GM12873 (cell line): Measurements from ENCODE around the gene MAGI1.

Experiments used
- TF ChIP-seq, protein P1 (sequence below): IDR thresholded peaks from 2 replicates; pipeline ENCODE4 v1.5.1; 2012; ENCODE audit warnings: low read depth, mild to moderate bottlenecking, moderate library complexity, low read length, control low read depth; ENCODE audit not compliant: insufficient read depth; ENCODE audit errors: missing control alignments

MAGI1 gene

DNA sequence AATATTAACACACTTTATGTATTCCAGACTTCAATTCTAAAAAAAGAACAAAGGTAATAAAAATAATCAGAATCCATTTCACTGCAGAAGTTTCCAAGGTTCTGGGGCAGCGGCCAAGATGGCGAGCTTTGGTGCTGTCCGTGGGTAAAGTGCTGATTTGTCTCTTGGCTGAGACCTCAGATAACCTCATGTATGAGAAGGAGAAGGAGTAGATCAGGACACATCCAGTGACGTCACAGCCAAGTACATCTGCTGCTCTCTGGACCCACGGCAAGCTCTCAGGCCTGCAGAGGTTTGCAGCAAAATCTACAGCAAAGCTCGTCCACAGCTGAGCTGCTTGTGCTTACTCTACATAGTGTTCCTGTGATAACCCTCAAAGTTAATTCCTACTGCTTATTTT is 165.7 kb downstream of the MAGI1 start:
- TF ChIP-seq, protein P1, sequence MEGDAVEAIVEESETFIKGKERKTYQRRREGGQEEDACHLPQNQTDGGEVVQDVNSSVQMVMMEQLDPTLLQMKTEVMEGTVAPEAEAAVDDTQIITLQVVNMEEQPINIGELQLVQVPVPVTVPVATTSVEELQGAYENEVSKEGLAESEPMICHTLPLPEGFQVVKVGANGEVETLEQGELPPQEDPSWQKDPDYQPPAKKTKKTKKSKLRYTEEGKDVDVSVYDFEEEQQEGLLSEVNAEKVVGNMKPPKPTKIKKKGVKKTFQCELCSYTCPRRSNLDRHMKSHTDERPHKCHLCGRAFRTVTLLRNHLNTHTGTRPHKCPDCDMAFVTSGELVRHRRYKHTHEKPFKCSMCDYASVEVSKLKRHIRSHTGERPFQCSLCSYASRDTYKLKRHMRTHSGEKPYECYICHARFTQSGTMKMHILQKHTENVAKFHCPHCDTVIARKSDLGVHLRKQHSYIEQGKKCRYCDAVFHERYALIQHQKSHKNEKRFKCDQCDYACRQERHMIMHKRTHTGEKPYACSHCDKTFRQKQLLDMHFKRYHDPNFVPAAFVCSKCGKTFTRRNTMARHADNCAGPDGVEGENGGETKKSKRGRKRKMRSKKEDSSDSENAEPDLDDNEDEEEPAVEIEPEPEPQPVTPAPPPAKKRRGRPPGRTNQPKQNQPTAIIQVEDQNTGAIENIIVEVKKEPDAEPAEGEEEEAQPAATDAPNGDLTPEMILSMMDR, result no peak

DNA sequence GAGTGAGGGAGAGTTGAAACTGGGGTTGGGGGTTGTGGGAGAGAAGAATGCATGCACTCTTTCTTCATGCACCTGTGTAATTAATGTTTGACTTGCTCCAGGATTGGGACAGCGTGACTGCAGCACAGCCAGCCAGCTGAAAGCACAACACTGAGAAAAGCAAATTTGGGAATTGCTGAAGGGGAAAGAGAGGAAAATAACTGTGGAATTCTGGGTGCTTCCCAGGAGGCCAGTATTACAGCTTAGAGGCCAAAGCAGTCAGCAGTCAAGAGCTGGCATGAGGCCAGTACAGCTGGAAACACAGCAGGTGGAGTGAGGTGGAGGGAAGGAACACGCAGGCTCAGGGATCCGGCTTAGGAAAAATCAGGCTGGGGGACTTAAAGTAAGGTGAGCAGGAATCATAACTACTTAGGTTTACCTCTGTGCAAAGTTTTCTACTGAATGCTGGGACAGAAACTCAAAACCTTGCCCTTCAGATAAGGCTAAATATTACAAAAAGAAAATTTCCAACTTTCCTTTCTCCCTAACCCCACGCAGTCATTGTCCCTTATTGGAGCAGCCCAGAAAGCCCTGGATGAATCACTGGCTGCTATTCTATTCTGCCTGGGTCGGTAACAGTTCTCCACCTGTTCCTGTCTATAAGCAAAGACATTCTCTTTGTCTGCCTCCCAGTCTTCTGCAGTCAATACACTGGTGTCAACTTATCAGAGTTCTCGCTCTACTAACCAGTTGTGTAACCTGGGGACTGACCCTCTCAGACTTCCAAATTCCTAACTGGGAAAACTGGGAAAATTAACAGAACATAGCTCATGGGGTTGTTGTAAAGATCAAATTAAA is 167.2 kb downstream of the MAGI1 start:
- TF ChIP-seq, protein P1, result no peak

DNA sequence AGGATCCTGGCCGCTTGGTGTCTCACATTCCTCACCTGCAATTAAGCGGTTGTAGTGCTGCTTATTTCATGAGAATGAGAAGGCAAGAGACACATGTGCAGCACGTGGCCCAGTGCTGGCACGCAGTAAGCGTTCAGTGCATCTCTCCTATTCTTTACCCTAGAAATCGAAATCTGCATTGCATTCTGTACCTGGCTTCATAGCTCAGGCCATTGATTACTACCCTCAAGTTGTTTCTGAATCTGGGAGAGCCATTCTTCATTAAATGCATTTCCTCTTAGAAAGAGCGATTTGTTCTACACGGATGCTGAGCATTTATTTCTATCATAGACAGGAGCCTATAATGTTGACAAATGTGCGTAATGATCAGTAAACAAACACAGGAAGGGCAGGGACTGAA is 168.9 kb downstream of the MAGI1 start:
- TF ChIP-seq, protein P1, result no peak

DNA sequence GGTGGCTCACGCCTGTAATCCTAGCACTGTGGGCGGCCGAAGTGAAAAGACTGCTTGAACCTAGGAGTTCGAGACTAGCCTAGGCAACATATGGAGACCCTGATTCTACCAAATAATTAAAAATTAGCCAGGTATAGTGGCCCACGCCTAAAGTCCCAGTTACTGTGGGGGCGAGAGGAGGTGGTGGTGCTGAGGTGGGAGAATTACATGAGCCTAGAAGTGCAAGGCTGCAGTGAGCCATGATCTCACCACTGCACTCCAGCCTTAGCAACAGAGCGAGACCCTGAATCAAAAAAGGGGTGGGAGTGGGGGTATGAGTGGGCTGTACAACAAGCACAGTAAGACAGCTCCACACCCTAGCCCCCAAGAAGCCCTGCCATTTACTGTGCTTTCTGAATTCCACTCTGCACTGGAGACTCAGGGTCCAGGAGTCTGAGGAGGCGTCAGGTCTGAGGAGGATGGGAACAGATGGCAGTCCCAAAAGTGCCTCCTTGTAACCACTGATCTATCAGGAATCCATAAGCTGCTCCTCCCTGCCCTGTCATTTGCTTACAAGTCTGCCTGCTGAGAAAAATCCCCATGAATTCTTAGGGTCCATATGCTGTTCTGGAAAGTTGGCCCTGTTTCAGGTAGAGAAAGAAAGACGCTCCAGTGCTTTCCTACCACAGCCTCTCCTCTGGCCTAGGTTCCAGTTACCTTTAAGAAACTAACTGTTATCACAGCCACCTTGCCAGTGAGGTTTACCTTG is 171.1 kb downstream of the MAGI1 start:
- TF ChIP-seq, protein P1, result no peak

DNA sequence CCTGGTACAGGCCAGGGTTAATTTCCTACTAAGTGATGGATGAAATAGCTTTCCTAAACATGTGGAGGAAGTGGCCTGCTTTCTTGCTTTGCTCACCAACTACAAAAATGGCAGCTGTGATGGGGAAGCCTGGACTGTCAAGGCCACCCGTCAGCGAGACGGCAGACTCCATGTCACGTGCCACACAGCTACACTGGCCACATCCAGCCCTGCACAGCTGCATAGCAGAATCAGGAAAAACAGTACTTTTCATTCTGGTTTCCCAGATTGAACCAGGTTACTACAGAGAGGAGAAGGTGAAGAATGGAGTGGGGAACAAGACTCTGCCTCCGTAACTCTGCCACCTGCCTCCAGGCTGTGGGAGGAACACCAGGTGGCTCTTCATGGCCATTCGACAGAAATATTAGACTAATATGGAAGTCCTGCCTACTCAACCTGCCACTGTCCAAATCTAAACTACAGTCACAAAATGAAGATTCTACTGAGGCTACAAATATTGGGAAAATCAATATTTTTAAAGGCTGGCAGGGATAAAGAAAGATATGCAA is 174.3 kb downstream of the MAGI1 start:
- TF ChIP-seq, protein P1, result no peak

DNA sequence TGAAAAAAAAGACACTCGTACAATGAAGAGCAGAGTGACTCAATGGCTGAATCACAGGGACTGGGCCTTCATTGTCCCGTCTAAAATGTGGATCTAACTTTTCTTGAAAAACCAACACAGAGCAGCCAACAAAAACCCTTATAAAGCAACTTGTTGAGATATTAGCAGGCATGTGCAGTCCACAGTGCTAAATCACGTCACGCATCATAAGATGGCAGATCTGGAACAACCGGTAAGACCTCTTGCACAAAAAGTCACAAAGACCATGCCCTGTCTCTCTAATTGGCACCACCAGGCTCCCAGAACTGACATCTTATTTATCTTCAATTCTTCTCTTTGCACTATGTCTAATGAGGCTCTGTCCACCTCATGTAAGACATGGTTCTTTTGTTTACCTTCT is 177.0 kb downstream of the MAGI1 start:
- TF ChIP-seq, protein P1, result no peak

DNA sequence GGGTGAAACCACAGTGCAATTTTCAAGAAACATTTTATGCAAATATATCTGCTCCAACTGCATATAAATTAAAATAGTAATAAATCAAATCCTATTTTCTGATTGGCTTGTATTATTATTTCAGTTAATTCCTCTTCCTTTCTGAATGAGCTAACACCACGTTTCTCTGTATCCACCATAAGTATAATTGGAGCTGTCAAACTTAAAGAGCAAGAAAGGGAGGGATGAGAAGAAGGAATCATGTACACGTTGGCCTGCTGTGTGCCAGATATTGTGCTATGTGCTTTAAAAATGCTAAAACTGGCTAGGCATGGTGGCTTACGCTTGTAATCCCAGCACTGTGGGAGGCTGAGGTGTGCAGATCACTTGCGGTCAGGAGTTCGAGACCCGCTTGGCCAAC is 180.0 kb downstream of the MAGI1 start:
- TF ChIP-seq, protein P1, result no peak
